ENCODE data around the gene SKOR1.

The SKOR1 gene

GRCh38 chr15:67852418-67852817, 27.1 kb downstream of the SKOR1 start:
- DNase-seq (ENCODE audit: low spot score), result no peak

GRCh38 chr15:67853454-67853853, 28.1 kb downstream of the SKOR1 start:
- no peak for DNase-seq (ENCODE audit: low spot score)

- DNase-seq (ENCODE audit: low spot score), result no peak
Measured at GRCh38 chr15:67854358-67854757, 29.0 kb downstream of the SKOR1 start.

- DNase-seq (ENCODE audit: low spot score), result no peak
Measured at GRCh38 chr15:67855842-67856241, 30.5 kb downstream of the SKOR1 start.

GRCh38 chr15:67857220-67857619, 31.9 kb downstream of the SKOR1 start:
- no peak for DNase-seq (ENCODE audit: low spot score)

GRCh38 chr15:67859331-67859946, 34.1 kb downstream of the SKOR1 start:
- DNase-seq (ENCODE audit: low spot score), result no peak

GRCh38 chr15:67861983-67862382, 36.7 kb downstream of the SKOR1 start:
- peak; percentile 58 for DNase-seq (ENCODE audit: low spot score)

- DNase-seq (ENCODE audit: low spot score), result no peak
Measured at GRCh38 chr15:67862750-67863441, 37.6 kb downstream of the SKOR1 start.

GRCh38 chr15:67863442-67863987, 38.2 kb downstream of the SKOR1 start:
- DNase-seq (ENCODE audit: low spot score), result peak; percentile 82

- DNase-seq (ENCODE audit: low spot score), result no peak
Measured at GRCh38 chr15:67865331-67865730, 40.0 kb downstream of the SKOR1 start.

GRCh38 chr15:67865766-67866165, 40.5 kb downstream of the SKOR1 start:
- no peak for DNase-seq (ENCODE audit: low spot score)

- no peak for DNase-seq (ENCODE audit: low spot score)
Measured at GRCh38 chr15:67869701-67870100, 44.4 kb downstream of the SKOR1 start.

GRCh38 chr15:67870868-67871408, 45.6 kb downstream of the SKOR1 start:
- no peak for DNase-seq (ENCODE audit: low spot score)

- DNase-seq (ENCODE audit: low spot score), result no peak
Measured at GRCh38 chr15:67873777-67874176, 48.5 kb downstream of the SKOR1 start.

- DNase-seq (ENCODE audit: low spot score), result peak; percentile 29
Measured at GRCh38 chr15:67878712-67879206, 53.5 kb downstream of the SKOR1 start.

- DNase-seq (ENCODE audit: low spot score), result no peak
Measured at GRCh38 chr15:67879440-67880129, 54.3 kb downstream of the SKOR1 start.

- no peak for DNase-seq (ENCODE audit: low spot score)
Measured at GRCh38 chr15:67880651-67881182, 55.4 kb downstream of the SKOR1 start.

GRCh38 chr15:67882487-67883233, 57.4 kb downstream of the SKOR1 start:
- no peak for DNase-seq (ENCODE audit: low spot score)

GRCh38 chr15:67883234-67883773, 58.0 kb downstream of the SKOR1 start:
- peak; percentile 38 for DNase-seq (ENCODE audit: low spot score)

- no peak for DNase-seq (ENCODE audit: low spot score)
Measured at GRCh38 chr15:67884009-67884408, 58.7 kb downstream of the SKOR1 start.
